D721Med (cell line): ENCODE data around the gene UTP11.

Source experiments
- DNase-seq: peaks from one replicate; pipeline ENCODE4 v3.0.0; 2011; ENCODE audit warnings: low spot score; ENCODE audit not compliant: insufficient read length
- FAIRE-seq: peaks from 2 replicates; lab custom pipeline; 2011; peaks lifted over from hg19 to GRCh38; lab: Jason Lieb, UNC
- CTCF ChIP-seq: IDR thresholded peaks from 2 replicates; pipeline ENCODE4 v1.5.1; 2012; ENCODE audit warnings: mild to moderate bottlenecking, control low read depth; ENCODE audit not compliant: insufficient read depth; ENCODE audit errors: missing control alignments

The UTP11 gene

GRCh38 chr1:38072858-38073257 lies 60.3 kb downstream of the UTP11 start:
- no peak for TF ChIP-seq CTCF
- FAIRE-seq: no peak
- DNase-seq: no peak

GRCh38 chr1:38073534-38074301 lies 61.2 kb downstream of the UTP11 start:
- FAIRE-seq: no peak
- no peak for TF ChIP-seq CTCF
- DNase-seq: no peak

- no peak for TF ChIP-seq CTCF
- DNase-seq (no peak), FAIRE-seq (no peak)
Measured at GRCh38 chr1:38074302-38074677, 61.8 kb downstream of the UTP11 start.
